DND-41 (cell line): ENCODE measurements around the gene OR4K2.

ENCODE experiments used
- EZH2 ChIP-seq: IDR thresholded peaks from 3 replicates; pipeline ENCODE4 v1.6.1; 2012; ENCODE audit warnings: borderline replicate concordance, low read depth, mild to moderate bottlenecking, moderate library complexity, low read length, inconsistent platforms; ENCODE audit not compliant: severe bottlenecking
- TF ChIP-seq, protein P1 (sequence below): IDR thresholded peaks from 2 replicates; pipeline ENCODE4 v1.5.1; 2012; ENCODE audit warnings: borderline replicate concordance, low read length, moderate library complexity, mild to moderate bottlenecking; ENCODE audit not compliant: poor library complexity, severe bottlenecking; ENCODE audit errors: extremely low read depth

DNA sequence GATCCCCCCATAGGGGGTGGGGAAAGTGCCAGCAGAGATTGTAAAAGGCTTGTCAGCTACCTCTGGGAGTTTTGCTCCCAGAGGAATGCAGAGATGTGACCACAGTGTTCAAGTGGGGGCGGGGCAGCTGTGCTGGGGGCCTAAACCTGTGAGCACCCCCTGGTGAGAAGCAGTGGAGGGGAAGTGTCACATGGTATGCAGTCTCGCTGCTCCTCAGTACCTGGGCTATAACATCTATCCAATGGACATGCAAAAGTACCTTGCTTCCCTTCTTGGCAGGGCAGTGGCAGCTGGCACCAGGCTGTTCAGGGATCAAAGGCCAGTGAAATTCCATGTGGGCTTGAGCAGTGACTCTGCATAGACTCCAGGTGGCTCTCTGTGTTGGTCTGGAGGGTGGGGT is 20.3 kb downstream of the OR4K2 start:
- TF ChIP-seq, protein P1, sequence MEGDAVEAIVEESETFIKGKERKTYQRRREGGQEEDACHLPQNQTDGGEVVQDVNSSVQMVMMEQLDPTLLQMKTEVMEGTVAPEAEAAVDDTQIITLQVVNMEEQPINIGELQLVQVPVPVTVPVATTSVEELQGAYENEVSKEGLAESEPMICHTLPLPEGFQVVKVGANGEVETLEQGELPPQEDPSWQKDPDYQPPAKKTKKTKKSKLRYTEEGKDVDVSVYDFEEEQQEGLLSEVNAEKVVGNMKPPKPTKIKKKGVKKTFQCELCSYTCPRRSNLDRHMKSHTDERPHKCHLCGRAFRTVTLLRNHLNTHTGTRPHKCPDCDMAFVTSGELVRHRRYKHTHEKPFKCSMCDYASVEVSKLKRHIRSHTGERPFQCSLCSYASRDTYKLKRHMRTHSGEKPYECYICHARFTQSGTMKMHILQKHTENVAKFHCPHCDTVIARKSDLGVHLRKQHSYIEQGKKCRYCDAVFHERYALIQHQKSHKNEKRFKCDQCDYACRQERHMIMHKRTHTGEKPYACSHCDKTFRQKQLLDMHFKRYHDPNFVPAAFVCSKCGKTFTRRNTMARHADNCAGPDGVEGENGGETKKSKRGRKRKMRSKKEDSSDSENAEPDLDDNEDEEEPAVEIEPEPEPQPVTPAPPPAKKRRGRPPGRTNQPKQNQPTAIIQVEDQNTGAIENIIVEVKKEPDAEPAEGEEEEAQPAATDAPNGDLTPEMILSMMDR = no peak
- TF ChIP-seq EZH2 = no peak
